Stimulated activated CD4-positive, alpha-beta T cell treated with anti-CD3 and anti-CD28 coated beads, Interleukin-12 subunit alpha, Interleukin-12 subunit beta, amount 100 ng/mL, for 4 hours (primary cell): ENCODE data around the gene ENGASE.

Experiments used
- DNase-seq: peaks from one replicate; pipeline ENCODE4 v3.0.0-alpha.2; 2020

The ENGASE gene

GRCh38 chr17:79095345-79096055 is 20.9 kb downstream of the ENGASE start:
- no peak for DNase-seq

- no peak for DNase-seq
Measured at GRCh38 chr17:79096477-79096876, 21.9 kb downstream of the ENGASE start.

GRCh38 chr17:79097226-79098055 is 22.8 kb downstream of the ENGASE start:
- DNase-seq = no peak

- no peak for DNase-seq
Measured at GRCh38 chr17:79098282-79098867, 23.8 kb downstream of the ENGASE start.

- no peak for DNase-seq
Measured at GRCh38 chr17:79100405-79100804, 25.8 kb downstream of the ENGASE start.

GRCh38 chr17:79101111-79101673 is 26.6 kb downstream of the ENGASE start:
- no peak for DNase-seq

- DNase-seq = no peak
Measured at GRCh38 chr17:79102214-79102613, 27.6 kb downstream of the ENGASE start.

- DNase-seq = no peak
Measured at GRCh38 chr17:79104898-79105600, 30.4 kb downstream of the ENGASE start.

GRCh38 chr17:79105937-79106336 is 31.3 kb downstream of the ENGASE start:
- DNase-seq = no peak

GRCh38 chr17:79106958-79107357 is 32.3 kb downstream of the ENGASE start:
- no peak for DNase-seq

- no peak for DNase-seq
Measured at GRCh38 chr17:79107499-79108231, 33.0 kb downstream of the ENGASE start.

- no peak for DNase-seq
Measured at GRCh38 chr17:79108232-79108850, 33.7 kb downstream of the ENGASE start.

- no peak for DNase-seq
Measured at GRCh38 chr17:79108870-79109269, 34.2 kb downstream of the ENGASE start.

- DNase-seq = no peak
Measured at GRCh38 chr17:79109584-79109983, 35.0 kb downstream of the ENGASE start.

- no peak for DNase-seq
Measured at GRCh38 chr17:79111097-79111496, 36.5 kb downstream of the ENGASE start.

GRCh38 chr17:79112471-79112870 is 37.8 kb downstream of the ENGASE start:
- no peak for DNase-seq

- no peak for DNase-seq
Measured at GRCh38 chr17:79113699-79114457, 39.3 kb downstream of the ENGASE start.

GRCh38 chr17:79114458-79115301 is 40.1 kb downstream of the ENGASE start:
- DNase-seq = no peak

GRCh38 chr17:79115487-79115886 is 40.9 kb downstream of the ENGASE start:
- no peak for DNase-seq
